ENCODE results near the gene SRP9. TPM values are rescaled to one million over a fixed set of nuclear protein-coding genes. Genes with fewer than 3 reads are reported as not detected.

SRP9 gene
- polyA plus RNA-seq, 1 donor (not counting 4 experiments of a cell fraction or from before 2014, with no cell fraction given) = 441 TPM

DNA sequence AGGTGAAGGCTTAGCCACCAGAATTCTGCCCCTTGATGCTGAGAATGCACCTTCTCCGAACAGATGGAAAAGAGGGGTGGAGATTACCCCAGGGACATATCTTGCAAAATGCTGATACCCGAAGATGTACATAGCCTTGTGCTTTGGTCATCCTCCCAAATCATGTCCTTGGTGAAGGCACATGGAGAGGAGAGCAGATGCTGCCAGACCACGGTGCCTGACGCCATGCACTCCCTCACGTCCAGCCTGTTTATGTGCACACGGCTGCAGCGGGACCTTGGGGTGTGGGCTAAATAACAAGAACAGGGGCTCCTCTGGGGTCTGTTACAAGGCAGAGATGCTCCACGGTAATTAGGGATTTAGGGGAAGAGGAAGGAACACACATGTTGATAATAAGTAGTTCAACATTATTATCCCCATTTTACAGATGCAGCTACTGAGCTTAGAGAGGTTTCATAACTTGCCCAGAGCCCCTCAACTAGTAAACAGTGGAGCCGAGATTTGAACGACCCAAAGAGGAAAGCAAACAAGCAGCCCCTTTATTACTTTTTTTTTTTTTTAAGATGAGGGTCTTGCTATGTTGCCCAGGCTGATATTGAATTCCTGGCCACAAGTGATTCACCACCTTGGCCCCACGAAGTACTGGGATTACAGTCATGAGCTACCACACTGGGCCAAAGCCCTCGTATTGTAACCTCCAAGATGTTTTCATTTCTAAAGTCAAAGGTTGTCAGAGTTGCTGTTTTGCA is 45.2 kb downstream of the SRP9 start:
- Histone ChIP-seq H3K27ac (ENCODE audit: control insufficient read depth, insufficient read depth, low read length) (no peak overlapping the region), H3K9me3 (ENCODE audit: control insufficient read depth, low read depth, low read length) (no peaks in the 10 kb centered on the region), H3K36me3 (ENCODE audit: control insufficient read depth in 2 of 2, extremely low read depth in 1 of 2, insufficient read depth in 2 of 2, low read length in 2 of 2) (no peaks in the 10 kb centered on the region), H3K4me1 (ENCODE audit: control insufficient read depth, extremely low read depth, insufficient read depth, low read length) (peaks cover 6% of the 10 kb centered on the region), H4K20me1 (ENCODE audit: control insufficient read depth, extremely low read depth, insufficient read depth, low read length) (no peaks in the 10 kb centered on the region), H3K9me1 (ENCODE audit: control insufficient read depth, extremely low read depth, insufficient read depth, low read length) (no peaks in the 10 kb centered on the region), H3K79me2 (ENCODE audit: control insufficient read depth, insufficient read depth, low read length) (no peaks in the 10 kb centered on the region), H3K4me2 (ENCODE audit: control insufficient read depth, extremely low read depth, insufficient read depth, low read depth, low read length) (no peak overlapping the region), H3K27me3 (ENCODE audit: control insufficient read depth, extremely low read depth, insufficient read depth, low read length) (no peaks in the 10 kb centered on the region), H3K4me3 (ENCODE audit: control insufficient read depth in 2 of 3, extremely low read depth in 1 of 3, insufficient read depth in 2 of 3, low read depth in 1 of 3, low read length in 3 of 3) (no peak overlapping the region), H2AFZ (ENCODE audit: control insufficient read depth, low read length) (no peak overlapping the region), H3K9ac (ENCODE audit: control insufficient read depth, extremely low read depth, insufficient read depth, low read length) (no peak overlapping the region)
- DNase-seq (ENCODE audit: low read depth, low spot score) = no peak
- TF ChIP-seq, protein P1, sequence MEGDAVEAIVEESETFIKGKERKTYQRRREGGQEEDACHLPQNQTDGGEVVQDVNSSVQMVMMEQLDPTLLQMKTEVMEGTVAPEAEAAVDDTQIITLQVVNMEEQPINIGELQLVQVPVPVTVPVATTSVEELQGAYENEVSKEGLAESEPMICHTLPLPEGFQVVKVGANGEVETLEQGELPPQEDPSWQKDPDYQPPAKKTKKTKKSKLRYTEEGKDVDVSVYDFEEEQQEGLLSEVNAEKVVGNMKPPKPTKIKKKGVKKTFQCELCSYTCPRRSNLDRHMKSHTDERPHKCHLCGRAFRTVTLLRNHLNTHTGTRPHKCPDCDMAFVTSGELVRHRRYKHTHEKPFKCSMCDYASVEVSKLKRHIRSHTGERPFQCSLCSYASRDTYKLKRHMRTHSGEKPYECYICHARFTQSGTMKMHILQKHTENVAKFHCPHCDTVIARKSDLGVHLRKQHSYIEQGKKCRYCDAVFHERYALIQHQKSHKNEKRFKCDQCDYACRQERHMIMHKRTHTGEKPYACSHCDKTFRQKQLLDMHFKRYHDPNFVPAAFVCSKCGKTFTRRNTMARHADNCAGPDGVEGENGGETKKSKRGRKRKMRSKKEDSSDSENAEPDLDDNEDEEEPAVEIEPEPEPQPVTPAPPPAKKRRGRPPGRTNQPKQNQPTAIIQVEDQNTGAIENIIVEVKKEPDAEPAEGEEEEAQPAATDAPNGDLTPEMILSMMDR (optimal IDR thresholded peaks at IDR 0.05 in 1 of 3, IDR thresholded peaks at IDR 0.05 in 1 of 3, conservative IDR thresholded peaks at IDR 0.05 in 1 of 3; ENCODE audit: extremely low read depth in 1 of 3, insufficient read depth in 2 of 3, low read length in 3 of 3) = no peak
- TF ChIP-seq EZH2 (IDR thresholded peaks at IDR 0.05; ENCODE audit: low read length) = no peak
- no peak for FAIRE-seq
- dilution Hi-C loops (cut with MboI; ENCODE audit: extremely low pct_ligation_motif_present, low sequenced_read_pairs) = no loop called here

DNA sequence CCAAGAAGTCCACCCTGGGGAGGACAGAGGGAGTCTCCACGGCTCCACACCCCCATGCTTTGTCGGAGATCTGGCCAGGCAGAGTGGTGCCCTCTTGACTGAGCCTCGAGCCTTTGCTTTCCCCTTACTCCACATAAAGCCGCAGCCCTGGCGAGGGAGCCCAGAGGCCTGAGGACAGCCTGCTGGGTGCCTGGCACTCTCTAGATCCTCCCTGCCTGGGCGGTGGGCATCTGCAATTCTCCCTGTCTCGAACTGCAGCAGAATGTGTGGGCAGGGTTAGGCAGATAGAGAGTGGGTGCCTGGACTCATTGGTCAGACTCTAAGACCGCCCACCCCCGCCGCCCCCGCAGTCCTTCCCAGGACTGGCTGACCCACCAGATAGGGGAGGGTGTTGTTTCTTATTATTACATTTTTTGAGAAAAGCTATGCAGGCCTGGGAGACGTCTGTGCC is 46.2 kb downstream of the SRP9 start:
- H2AFZ ChIP-seq (ENCODE audit: control insufficient read depth, low read length) = no peak overlapping the region
- no peak for DNase-seq (ENCODE audit: low read depth, low spot score)
- no peak overlapping the region for H3K9ac ChIP-seq (ENCODE audit: control insufficient read depth, extremely low read depth, insufficient read depth, low read length)
- no peak overlapping the region for H3K27ac ChIP-seq (ENCODE audit: control insufficient read depth, insufficient read depth, low read length)
- H3K27me3 ChIP-seq (ENCODE audit: control insufficient read depth, extremely low read depth, insufficient read depth, low read length) = no peaks in the 10 kb centered on the region
- dilution Hi-C loops (cut with MboI; ENCODE audit: extremely low pct_ligation_motif_present, low sequenced_read_pairs) = no loop called here
- peaks cover 5% of the 10 kb centered on the region for H3K4me1 ChIP-seq (ENCODE audit: control insufficient read depth, extremely low read depth, insufficient read depth, low read length)
- H3K9me1 ChIP-seq (ENCODE audit: control insufficient read depth, extremely low read depth, insufficient read depth, low read length) = no peaks in the 10 kb centered on the region
- no peaks in the 10 kb centered on the region for H3K9me3 ChIP-seq (ENCODE audit: control insufficient read depth, low read depth, low read length)
- H3K4me3 ChIP-seq (ENCODE audit: control insufficient read depth in 2 of 3, extremely low read depth in 1 of 3, insufficient read depth in 2 of 3, low read depth in 1 of 3, low read length in 3 of 3) = no peak overlapping the region
- no peak overlapping the region for H3K4me2 ChIP-seq (ENCODE audit: control insufficient read depth, extremely low read depth, insufficient read depth, low read depth, low read length)
- no peak for TF ChIP-seq EZH2 (IDR thresholded peaks at IDR 0.05; ENCODE audit: low read length)
- TF ChIP-seq, protein P1 (optimal IDR thresholded peaks at IDR 0.05 in 1 of 3, IDR thresholded peaks at IDR 0.05 in 1 of 3, conservative IDR thresholded peaks at IDR 0.05 in 1 of 3; ENCODE audit: extremely low read depth in 1 of 3, insufficient read depth in 2 of 3, low read length in 3 of 3) = no peak
- no peaks in the 10 kb centered on the region for H3K36me3 ChIP-seq (ENCODE audit: control insufficient read depth in 2 of 2, extremely low read depth in 1 of 2, insufficient read depth in 2 of 2, low read length in 2 of 2)
- no peak for FAIRE-seq
- no peaks in the 10 kb centered on the region for H3K79me2 ChIP-seq (ENCODE audit: control insufficient read depth, insufficient read depth, low read length)
- no peaks in the 10 kb centered on the region for H4K20me1 ChIP-seq (ENCODE audit: control insufficient read depth, extremely low read depth, insufficient read depth, low read length)
